K562 (cell line): ENCODE measurements around the gene PRR15. TPM values are rescaled to one million over a fixed set of nuclear protein-coding genes. Genes with fewer than 3 reads are reported as not detected.
A peak's percentile ranks its signal among the peaks of the same experiment; 100 is the strongest.

ENCODE experiments used
- ARNT ChIP-seq, 2 experiments: fragments of 450-650 bp; IDR thresholded peaks; 2 replicates each; pipeline ENCODE4 v1.6.1; 2016; ENCODE audit warnings: mild to moderate bottlenecking in 1 of 2
- CC2D1A ChIP-seq: fragments of 450-650 bp; IDR thresholded peaks from 2 replicates; pipeline ENCODE4 v1.6.1; 2017; ENCODE audit warnings: mild to moderate bottlenecking
- MTA1 ChIP-seq: fragments of 450-650 bp; IDR thresholded peaks from 2 replicates; pipeline ENCODE4 v1.6.1; 2017; ENCODE audit warnings: borderline replicate concordance
- RAD21 ChIP-seq, 2 experiments: fragments of 250-450 bp in 1 of 2; fragments of 450-650 bp in 1 of 2; sonication (Bioruptor Pico) in 1 of 2; formaldehyde crosslinking in 1 of 2; IDR thresholded peaks in 1 of 2; conservative IDR thresholded peaks in 1 of 2; 2 replicates each; pipeline versions ENCODE4 v1.4.0 to v1.8.0; 2020 to 2022; ENCODE audit warnings: mild to moderate bottlenecking in 2 of 2, moderate library complexity in 1 of 2
- RCOR1 ChIP-seq, 2 experiments: IDR thresholded peaks; 2 replicates each; pipeline ENCODE4 v1.6.1; 2012; ENCODE audit warnings: low read depth in 2 of 2, low read length in 2 of 2, borderline replicate concordance in 1 of 2, improper control_type of control experiment in 1 of 2
- STAT5A ChIP-seq: IDR thresholded peaks from 2 replicates; pipeline ENCODE4 v1.6.1; 2012; ENCODE audit warnings: low read length, inconsistent platforms, borderline replicate concordance
- ZNF217 ChIP-seq: sonication (generic); formaldehyde crosslinking; IDR thresholded peaks from 2 replicates; pipeline ENCODE4 v1.8.0; 2022; ENCODE audit warnings: mild to moderate bottlenecking, missing genetic modification reagents
- ZNF668 ChIP-seq: fragments of 250-450 bp; sonication (Bioruptor Pico); IDR thresholded peaks from 2 replicates; pipeline ENCODE4 v1.8.0; 2022; ENCODE audit warnings: mild to moderate bottlenecking, inconsistent platforms
- ZNF696 ChIP-seq: fragments of 250-450 bp; sonication (Bioruptor Pico); conservative IDR thresholded peaks from 2 replicates; pipeline ENCODE4 v1.4.0; 2020; ENCODE audit warnings: mild to moderate bottlenecking, moderate library complexity
- polyA plus RNA-seq, 8 experiments: library from polyadenylated mRNA; depleted of rRNA in 4 of 8; stranded (reverse) in 5 of 8; unstranded in 3 of 8; fragments of >200 nt; fragmentation: Nextera tagmentation in 2 of 8; fragmentation: Illumina TruSeq in 1 of 8; extraction: Ambion mirVana in 2 of 8; extraction: Trizol in 1 of 8; gene quantifications; 2 replicates each; pipeline versions ENCODE4 v1.2.1 to v1.2.3, GENCODE V29; 2011 to 2014; ENCODE audit warnings: inconsistent platforms in 1 of 8, missing spikeins in 1 of 8
- total RNA-seq, 7 experiments: library from RNA; depleted of rRNA in 6 of 7; stranded (reverse); fragments of >200 nt in 6 of 7; fragmentation: Illumina TruSeq in 2 of 7; extraction: Trizol in 2 of 7; gene quantifications; 2 replicates each; pipeline versions ENCODE4 v1.2.1 to v1.2.3, GENCODE V29; 2011 to 2021; ENCODE audit warnings: low replicate concordance in 1 of 7
- TF ChIP-seq, protein P1 (sequence below): fragments of 200-800 bp; sonication (Bioruptor generic); IDR thresholded peaks from 2 replicates; pipeline ENCODE4 v1.6.1; 2017; ENCODE audit warnings: missing genetic modification characterization, missing compliant biosample characterization

PRR15 gene
- total and polyA plus RNA-seq, 9 of the 15 experiments (the other 6 are each of a cell fraction or from before 2014, with no cell fraction given) = not detected

DNA sequence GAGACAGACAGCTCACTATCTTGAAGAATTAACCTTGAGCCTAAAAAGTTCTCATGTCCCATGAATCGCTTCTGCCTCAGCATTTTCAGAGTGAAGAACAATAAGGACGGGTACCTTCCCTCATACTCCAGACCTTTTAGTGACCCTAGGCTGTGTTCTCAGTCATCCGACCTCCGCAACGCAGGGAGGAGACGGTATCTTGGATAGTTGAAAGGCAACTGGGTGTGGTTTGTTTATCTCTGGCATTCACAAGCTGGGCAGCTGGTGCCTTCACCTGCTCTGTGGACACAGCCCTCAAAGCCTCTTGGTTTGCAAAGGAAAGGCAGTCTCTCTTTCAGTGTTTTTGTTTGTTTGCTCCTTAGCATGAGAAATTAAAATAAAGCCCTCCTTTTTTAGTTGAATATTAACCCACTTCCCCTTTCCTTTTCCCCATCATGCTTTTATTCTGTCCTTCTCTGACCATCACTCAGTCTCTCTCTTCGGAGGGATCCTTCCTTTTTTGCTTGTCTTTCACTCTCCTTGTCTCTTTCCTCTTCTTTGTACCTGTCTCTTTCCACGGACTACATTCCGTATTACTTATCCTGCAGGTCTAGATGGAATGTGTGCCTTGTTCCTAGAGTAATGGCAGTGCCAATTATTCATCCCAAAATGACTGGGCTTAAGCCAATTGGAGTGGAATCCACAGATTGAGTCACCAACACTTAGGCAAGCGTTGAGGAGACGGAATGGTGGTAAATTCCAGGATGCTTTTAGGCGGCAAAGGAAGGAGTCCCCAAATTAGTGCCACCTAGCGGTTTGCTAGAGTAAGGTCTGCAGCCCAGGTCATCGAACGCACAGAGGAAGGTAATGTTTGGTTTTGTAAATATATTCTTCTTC is 45.8 kb downstream of the PRR15 start (continued):
- peak; percentile 30 to 34; a peak in 1 of 4 replicates for TF ChIP-seq ARNT (IDR thresholded peaks at IDR 0.05)
- TF ChIP-seq RCOR1 (IDR thresholded peaks at IDR 0.05; ENCODE audit: borderline replicate concordance in 1 of 2, low read depth in 2 of 2, low read length in 2 of 2) = peak in 1 of 2 experiments; percentile 47; a peak in 2 of 4 replicates
- no peak for TF ChIP-seq ZNF217 (CRISPR knock-in tag)
- TF ChIP-seq STAT5A = peak; percentile 35; the same call in 1 of the 2 replicates
- no peak for TF ChIP-seq ZNF668
- TF ChIP-seq MTA1 = 0 out of 2 replicates have a peak, but pooled peaks have one; percentile 12
- TF ChIP-seq, protein P1, sequence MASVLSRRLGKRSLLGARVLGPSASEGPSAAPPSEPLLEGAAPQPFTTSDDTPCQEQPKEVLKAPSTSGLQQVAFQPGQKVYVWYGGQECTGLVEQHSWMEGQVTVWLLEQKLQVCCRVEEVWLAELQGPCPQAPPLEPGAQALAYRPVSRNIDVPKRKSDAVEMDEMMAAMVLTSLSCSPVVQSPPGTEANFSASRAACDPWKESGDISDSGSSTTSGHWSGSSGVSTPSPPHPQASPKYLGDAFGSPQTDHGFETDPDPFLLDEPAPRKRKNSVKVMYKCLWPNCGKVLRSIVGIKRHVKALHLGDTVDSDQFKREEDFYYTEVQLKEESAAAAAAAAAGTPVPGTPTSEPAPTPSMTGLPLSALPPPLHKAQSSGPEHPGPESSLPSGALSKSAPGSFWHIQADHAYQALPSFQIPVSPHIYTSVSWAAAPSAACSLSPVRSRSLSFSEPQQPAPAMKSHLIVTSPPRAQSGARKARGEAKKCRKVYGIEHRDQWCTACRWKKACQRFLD (CRISPR knock-in tag) = peak; percentile 37; the same call in 1 of the 2 replicates
- no peak for TF ChIP-seq ZNF696
- 0 out of 2 replicates have a peak, but pooled peaks have one; percentile 16 for TF ChIP-seq CC2D1A
- peak in 1 of 2 experiments; percentile 53; a peak in 2 of 4 replicates for TF ChIP-seq RAD21 (CRISPR knock-in tag; conservative IDR thresholded peaks at IDR 0.05 in 1 of 2, IDR thresholded peaks at IDR 0.05 in 1 of 2)
- TF ChIP-seq, all 486 proteins: peak for 44
